K562 (cell line): ENCODE data around the gene MAL. TPM values are rescaled to one million over a fixed set of nuclear protein-coding genes. Genes with fewer than 3 reads are reported as not detected.

Source experiments
- CTBP1 ChIP-seq: fragments of 450-650 bp; IDR thresholded peaks from 2 replicates; pipeline ENCODE4 v1.6.1; 2016; ENCODE audit warnings: borderline replicate concordance
- L3MBTL2 ChIP-seq: fragments of 450-650 bp; IDR thresholded peaks from 2 replicates; pipeline ENCODE4 v1.6.1; 2016; ENCODE audit warnings: mild to moderate bottlenecking, moderate library complexity
- MCM5 ChIP-seq: fragments of 450-650 bp; IDR thresholded peaks from 2 replicates; pipeline ENCODE4 v1.6.1; 2016; ENCODE audit warnings: low read depth
- PHF21A ChIP-seq: fragments of 450-650 bp; IDR thresholded peaks from 2 replicates; pipeline ENCODE4 v1.6.1; 2017; ENCODE audit warnings: low read depth, borderline replicate concordance
- RNF2 ChIP-seq: sonication (generic); IDR thresholded peaks from 2 replicates; pipeline ENCODE4 v1.6.1; 2016
- SAFB2 ChIP-seq: fragments of 200-400 bp; formaldehyde crosslinking; IDR thresholded peaks from 2 replicates; pipeline ENCODE4 v1.6.1; 2018; ENCODE audit warnings: borderline replicate concordance, low read length, low read depth, moderate library complexity; ENCODE audit not compliant: severe bottlenecking
- TEAD1 ChIP-seq, 2 experiments: fragments of 450-650 bp in 1 of 2; sonication (generic) in 1 of 2; formaldehyde crosslinking; IDR thresholded peaks; 2 replicates each; pipeline versions ENCODE4 v1.4.0 to v1.8.0; 2020 to 2022; ENCODE audit warnings: mild to moderate bottlenecking in 2 of 2, missing genetic modification reagents in 1 of 2
- ZNF217 ChIP-seq: sonication (generic); formaldehyde crosslinking; IDR thresholded peaks from 2 replicates; pipeline ENCODE4 v1.8.0; 2022; ENCODE audit warnings: mild to moderate bottlenecking, missing genetic modification reagents
- polyA plus RNA-seq, 8 experiments: library from polyadenylated mRNA; depleted of rRNA in 4 of 8; stranded (reverse) in 5 of 8; unstranded in 3 of 8; fragments of >200 nt; fragmentation: Nextera tagmentation in 2 of 8; fragmentation: Illumina TruSeq in 1 of 8; extraction: Ambion mirVana in 2 of 8; extraction: Trizol in 1 of 8; gene quantifications; 2 replicates each; pipeline versions ENCODE4 v1.2.1 to v1.2.3, GENCODE V29; 2011 to 2014; ENCODE audit warnings: inconsistent platforms in 1 of 8, missing spikeins in 1 of 8
- total RNA-seq, 7 experiments: library from RNA; depleted of rRNA in 6 of 7; stranded (reverse); fragments of >200 nt in 6 of 7; fragmentation: Illumina TruSeq in 2 of 7; extraction: Trizol in 2 of 7; gene quantifications; 2 replicates each; pipeline versions ENCODE4 v1.2.1 to v1.2.3, GENCODE V29; 2011 to 2021; ENCODE audit warnings: low replicate concordance in 1 of 7
- TF ChIP-seq, protein P1 (sequence below), 2 experiments: fragments of 450-650 bp; formaldehyde crosslinking in 1 of 2; IDR thresholded peaks; 2 replicates each; pipeline versions ENCODE4 v1.4.0 to v1.6.1; 2014 to 2020; ENCODE audit warnings: mild to moderate bottlenecking in 2 of 2, borderline replicate concordance in 1 of 2, low read depth in 1 of 2
- TF ChIP-seq, protein P2 (sequence below): sonication (generic); formaldehyde crosslinking; IDR thresholded peaks from 2 replicates; pipeline ENCODE4 v1.8.0; 2022; ENCODE audit warnings: mild to moderate bottlenecking, low read depth, missing genetic modification reagents
- TF ChIP-seq, protein P3 (sequence below): fragments of 250-450 bp; sonication (Bioruptor Pico); IDR thresholded peaks from 2 replicates; pipeline ENCODE4 v1.4.0; 2020; ENCODE audit warnings: mild to moderate bottlenecking
- TF ChIP-seq, protein P4 (sequence below), 3 experiments: IDR thresholded peaks in 2 of 3; conservative IDR thresholded peaks in 1 of 3; 2 replicates each; pipeline ENCODE4 v1.5.1; 2011 to 2012; ENCODE audit warnings: low read length in 3 of 3, mild to moderate bottlenecking in 3 of 3, control low read depth in 2 of 3, improper control_type of control experiment in 1 of 3, inconsistent platforms in 1 of 3, low read depth in 1 of 3, mixed read lengths in 1 of 3, moderate library complexity in 1 of 3; ENCODE audit not compliant: insufficient read depth in 2 of 3
- TF ChIP-seq, protein P5 (sequence below): fragments of 450-650 bp; conservative IDR thresholded peaks from 2 replicates; pipeline ENCODE4 v1.6.1; 2016; ENCODE audit warnings: missing genetic modification characterization, low read depth, mild to moderate bottlenecking, missing compliant biosample characterization, moderate library complexity

Gene MAL
- total and polyA plus RNA-seq, 9 of the 15 experiments (the other 6 are each of a cell fraction or from before 2014, with no cell fraction given), result not detected

DNA sequence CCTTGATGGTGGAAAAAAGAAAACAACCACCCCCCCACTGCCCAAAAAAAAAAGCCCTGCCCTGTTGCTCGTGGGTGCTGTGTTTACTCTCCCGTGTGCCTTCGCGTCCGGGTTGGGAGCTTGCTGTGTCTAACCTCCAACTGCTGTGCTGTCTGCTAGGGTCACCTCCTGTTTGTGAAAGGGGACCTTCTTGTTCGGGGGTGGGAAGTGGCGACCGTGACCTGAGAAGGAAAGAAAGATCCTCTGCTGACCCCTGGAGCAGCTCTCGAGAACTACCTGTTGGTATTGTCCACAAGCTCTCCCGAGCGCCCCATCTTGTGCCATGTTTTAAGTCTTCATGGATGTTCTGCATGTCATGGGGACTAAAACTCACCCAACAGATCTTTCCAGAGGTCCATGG is 28.0 kb downstream of the MAL start (continued):
- TF ChIP-seq, protein P1, sequence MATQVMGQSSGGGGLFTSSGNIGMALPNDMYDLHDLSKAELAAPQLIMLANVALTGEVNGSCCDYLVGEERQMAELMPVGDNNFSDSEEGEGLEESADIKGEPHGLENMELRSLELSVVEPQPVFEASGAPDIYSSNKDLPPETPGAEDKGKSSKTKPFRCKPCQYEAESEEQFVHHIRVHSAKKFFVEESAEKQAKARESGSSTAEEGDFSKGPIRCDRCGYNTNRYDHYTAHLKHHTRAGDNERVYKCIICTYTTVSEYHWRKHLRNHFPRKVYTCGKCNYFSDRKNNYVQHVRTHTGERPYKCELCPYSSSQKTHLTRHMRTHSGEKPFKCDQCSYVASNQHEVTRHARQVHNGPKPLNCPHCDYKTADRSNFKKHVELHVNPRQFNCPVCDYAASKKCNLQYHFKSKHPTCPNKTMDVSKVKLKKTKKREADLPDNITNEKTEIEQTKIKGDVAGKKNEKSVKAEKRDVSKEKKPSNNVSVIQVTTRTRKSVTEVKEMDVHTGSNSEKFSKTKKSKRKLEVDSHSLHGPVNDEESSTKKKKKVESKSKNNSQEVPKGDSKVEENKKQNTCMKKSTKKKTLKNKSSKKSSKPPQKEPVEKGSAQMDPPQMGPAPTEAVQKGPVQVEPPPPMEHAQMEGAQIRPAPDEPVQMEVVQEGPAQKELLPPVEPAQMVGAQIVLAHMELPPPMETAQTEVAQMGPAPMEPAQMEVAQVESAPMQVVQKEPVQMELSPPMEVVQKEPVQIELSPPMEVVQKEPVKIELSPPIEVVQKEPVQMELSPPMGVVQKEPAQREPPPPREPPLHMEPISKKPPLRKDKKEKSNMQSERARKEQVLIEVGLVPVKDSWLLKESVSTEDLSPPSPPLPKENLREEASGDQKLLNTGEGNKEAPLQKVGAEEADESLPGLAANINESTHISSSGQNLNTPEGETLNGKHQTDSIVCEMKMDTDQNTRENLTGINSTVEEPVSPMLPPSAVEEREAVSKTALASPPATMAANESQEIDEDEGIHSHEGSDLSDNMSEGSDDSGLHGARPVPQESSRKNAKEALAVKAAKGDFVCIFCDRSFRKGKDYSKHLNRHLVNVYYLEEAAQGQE (IDR thresholded peaks at IDR 0.05; ENCODE audit: borderline replicate concordance), result peak; percentile 18; the same call in 1 of the 2 replicates
- TF ChIP-seq, protein P1 (CRISPR knock-in tag; IDR thresholded peaks at IDR 0.05; ENCODE audit: low read depth), result no peak
- TF ChIP-seq RNF2 (no peak), MCM5 (no peak), TEAD1 (CRISPR knock-in tag; IDR thresholded peaks at IDR 0.05) (no peak), ZNF217 (no peak), CTBP1 (no peak), L3MBTL2 (no peak), SAFB2 (no peak), PHF21A (no peak)
- TF ChIP-seq, protein P2, sequence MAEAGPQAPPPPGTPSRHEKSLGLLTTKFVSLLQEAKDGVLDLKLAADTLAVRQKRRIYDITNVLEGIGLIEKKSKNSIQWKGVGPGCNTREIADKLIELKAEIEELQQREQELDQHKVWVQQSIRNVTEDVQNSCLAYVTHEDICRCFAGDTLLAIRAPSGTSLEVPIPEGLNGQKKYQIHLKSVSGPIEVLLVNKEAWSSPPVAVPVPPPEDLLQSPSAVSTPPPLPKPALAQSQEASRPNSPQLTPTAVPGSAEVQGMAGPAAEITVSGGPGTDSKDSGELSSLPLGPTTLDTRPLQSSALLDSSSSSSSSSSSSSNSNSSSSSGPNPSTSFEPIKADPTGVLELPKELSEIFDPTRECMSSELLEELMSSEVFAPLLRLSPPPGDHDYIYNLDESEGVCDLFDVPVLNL (CRISPR knock-in tag), result no peak
- TF ChIP-seq, protein P3, sequence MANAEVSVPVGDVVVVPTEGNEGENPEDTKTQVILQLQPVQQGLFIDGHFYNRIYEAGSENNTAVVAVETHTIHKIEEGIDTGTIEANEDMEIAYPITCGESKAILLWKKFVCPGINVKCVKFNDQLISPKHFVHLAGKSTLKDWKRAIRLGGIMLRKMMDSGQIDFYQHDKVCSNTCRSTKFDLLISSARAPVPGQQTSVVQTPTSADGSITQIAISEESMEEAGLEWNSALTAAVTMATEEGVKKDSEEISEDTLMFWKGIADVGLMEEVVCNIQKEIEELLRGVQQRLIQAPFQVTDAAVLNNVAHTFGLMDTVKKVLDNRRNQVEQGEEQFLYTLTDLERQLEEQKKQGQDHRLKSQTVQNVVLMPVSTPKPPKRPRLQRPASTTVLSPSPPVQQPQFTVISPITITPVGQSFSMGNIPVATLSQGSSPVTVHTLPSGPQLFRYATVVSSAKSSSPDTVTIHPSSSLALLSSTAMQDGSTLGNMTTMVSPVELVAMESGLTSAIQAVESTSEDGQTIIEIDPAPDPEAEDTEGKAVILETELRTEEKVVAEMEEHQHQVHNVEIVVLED (CRISPR knock-in tag), result no peak
- TF ChIP-seq, protein P4, sequence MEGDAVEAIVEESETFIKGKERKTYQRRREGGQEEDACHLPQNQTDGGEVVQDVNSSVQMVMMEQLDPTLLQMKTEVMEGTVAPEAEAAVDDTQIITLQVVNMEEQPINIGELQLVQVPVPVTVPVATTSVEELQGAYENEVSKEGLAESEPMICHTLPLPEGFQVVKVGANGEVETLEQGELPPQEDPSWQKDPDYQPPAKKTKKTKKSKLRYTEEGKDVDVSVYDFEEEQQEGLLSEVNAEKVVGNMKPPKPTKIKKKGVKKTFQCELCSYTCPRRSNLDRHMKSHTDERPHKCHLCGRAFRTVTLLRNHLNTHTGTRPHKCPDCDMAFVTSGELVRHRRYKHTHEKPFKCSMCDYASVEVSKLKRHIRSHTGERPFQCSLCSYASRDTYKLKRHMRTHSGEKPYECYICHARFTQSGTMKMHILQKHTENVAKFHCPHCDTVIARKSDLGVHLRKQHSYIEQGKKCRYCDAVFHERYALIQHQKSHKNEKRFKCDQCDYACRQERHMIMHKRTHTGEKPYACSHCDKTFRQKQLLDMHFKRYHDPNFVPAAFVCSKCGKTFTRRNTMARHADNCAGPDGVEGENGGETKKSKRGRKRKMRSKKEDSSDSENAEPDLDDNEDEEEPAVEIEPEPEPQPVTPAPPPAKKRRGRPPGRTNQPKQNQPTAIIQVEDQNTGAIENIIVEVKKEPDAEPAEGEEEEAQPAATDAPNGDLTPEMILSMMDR (IDR thresholded peaks at IDR 0.05 in 2 of 3, conservative IDR thresholded peaks at IDR 0.05 in 1 of 3; ENCODE audit: insufficient read depth in 2 of 3, low read depth in 1 of 3, low read length in 3 of 3), result peak; percentile 54 to 64 (median 62)
- TF ChIP-seq, protein P5, sequence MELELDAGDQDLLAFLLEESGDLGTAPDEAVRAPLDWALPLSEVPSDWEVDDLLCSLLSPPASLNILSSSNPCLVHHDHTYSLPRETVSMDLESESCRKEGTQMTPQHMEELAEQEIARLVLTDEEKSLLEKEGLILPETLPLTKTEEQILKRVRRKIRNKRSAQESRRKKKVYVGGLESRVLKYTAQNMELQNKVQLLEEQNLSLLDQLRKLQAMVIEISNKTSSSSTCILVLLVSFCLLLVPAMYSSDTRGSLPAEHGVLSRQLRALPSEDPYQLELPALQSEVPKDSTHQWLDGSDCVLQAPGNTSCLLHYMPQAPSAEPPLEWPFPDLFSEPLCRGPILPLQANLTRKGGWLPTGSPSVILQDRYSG (tag), result no peak
